ENCODE data around the gene GARS1. TPM values are rescaled to one million over a fixed set of nuclear protein-coding genes. Genes with fewer than 3 reads are reported as not detected.

GARS1 gene
- total RNA-seq, 1 donor = 287 TPM

DNA sequence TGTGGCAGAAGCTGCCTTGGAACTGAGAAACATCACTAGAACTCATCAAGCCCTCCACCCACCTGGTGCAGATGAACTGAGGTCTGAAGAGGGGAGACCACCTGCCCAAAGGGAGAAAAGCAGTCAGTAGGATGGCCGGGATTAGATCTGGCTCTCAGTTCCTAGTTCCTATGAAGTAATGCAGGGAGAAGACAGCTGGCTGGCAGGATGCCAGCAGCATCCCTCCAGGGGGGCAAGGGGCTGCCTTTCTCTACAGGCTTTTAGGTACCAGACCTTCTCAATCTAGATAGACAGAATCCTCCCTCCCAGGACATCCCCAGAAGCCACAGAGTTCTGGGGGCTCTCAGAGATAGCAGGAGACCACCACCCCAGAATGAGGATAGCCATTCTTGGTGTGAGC, 79.7 kb downstream of the GARS1 start:
- no peak for TF ChIP-seq CTCF (IDR thresholded peaks at IDR 0.05; ENCODE audit: insufficient read depth, low read depth, low read length)
- no peak for DNase-seq (ENCODE audit: low read depth)
- H3K4me3 ChIP-seq (ENCODE audit: low read depth, low read length) = no peak overlapping the region

- no peak for TF ChIP-seq CTCF (IDR thresholded peaks at IDR 0.05; ENCODE audit: insufficient read depth, low read depth, low read length)
- DNase-seq (ENCODE audit: low read depth) = no peak
- H3K4me3 ChIP-seq (ENCODE audit: low read depth, low read length) = no peak overlapping the region
These were observed 80.2 kb downstream of the GARS1 start for GRCh38 chr7:30674876-30675275.

GRCh38 chr7:30678805-30679204, 84.1 kb downstream of the GARS1 start:
- TF ChIP-seq CTCF (IDR thresholded peaks at IDR 0.05; ENCODE audit: insufficient read depth, low read depth, low read length) = no peak
- DNase-seq (ENCODE audit: low read depth) = no peak

DNA sequence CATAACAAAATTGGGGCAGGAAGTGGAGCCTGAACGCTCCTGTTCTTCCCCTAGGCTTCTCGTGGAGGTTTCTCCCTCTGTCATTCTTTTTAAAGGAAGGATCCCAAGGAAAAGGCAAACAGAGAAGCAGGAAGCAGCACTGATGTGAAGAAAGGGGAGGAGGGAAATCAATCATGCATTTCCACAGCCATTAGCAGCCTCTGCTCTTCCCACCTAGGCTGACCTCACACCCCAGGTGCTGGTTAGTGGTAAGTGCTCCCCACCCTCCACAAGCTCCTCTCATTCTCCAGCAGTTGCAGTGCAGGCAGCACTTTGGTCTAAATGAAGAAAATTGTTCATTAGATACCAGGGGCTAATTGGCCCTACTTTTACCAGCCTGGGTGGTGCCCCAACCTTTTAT, 85.0 kb downstream of the GARS1 start:
- no peak for DNase-seq (ENCODE audit: low read depth)
- TF ChIP-seq CTCF (IDR thresholded peaks at IDR 0.05; ENCODE audit: insufficient read depth, low read depth, low read length) = no peak
- no peak overlapping the region for H3K4me3 ChIP-seq (ENCODE audit: low read depth, low read length)

More at GRCh38 chr7:30678805-30679204, 84.1 kb downstream of the GARS1 start:
- no peak overlapping the region for H3K4me3 ChIP-seq (ENCODE audit: low read depth, low read length)

- DNase-seq (ENCODE audit: low read depth) = no peak
- TF ChIP-seq CTCF (IDR thresholded peaks at IDR 0.05; ENCODE audit: insufficient read depth, low read depth, low read length) = no peak
- H3K4me3 ChIP-seq (ENCODE audit: low read depth, low read length) = no peak overlapping the region
These were observed 86.7 kb downstream of the GARS1 start for GRCh38 chr7:30681331-30681797.

- TF ChIP-seq CTCF (IDR thresholded peaks at IDR 0.05; ENCODE audit: insufficient read depth, low read depth, low read length) = no peak
- H3K4me3 ChIP-seq (ENCODE audit: low read depth, low read length) = peak overlapping the region; percentile 21
- no peak for DNase-seq (ENCODE audit: low read depth)
These were observed 87.1 kb downstream of the GARS1 start for GRCh38 chr7:30681815-30682211.
